Spleen (tissue), 11 donors: ENCODE data around the gene PRKAG1. TPM values are rescaled to one million over a fixed set of nuclear protein-coding genes. Genes with fewer than 3 reads are reported as not detected.

ENCODE experiments used
- DNase-seq: peaks from one replicate; pipeline ENCODE4 v3.0.0-alpha.2; 2020
- H3K27ac ChIP-seq, 8 donors: fragments of 200-600 bp; sonication (generic) in 7 of 8; 1 replicate in 4 of 8; 2 replicates in 4 of 8; pipeline versions ENCODE4 v1.5.0 to v1.8.0; 2016 to 2021; ENCODE audit warnings: inconsistent platforms in 4 of 8, mild to moderate bottlenecking in 4 of 8, moderate library complexity in 1 of 8
- H3K27me3 ChIP-seq, 7 donors: fragments of 200-600 bp; sonication (generic) in 6 of 7; replicated peaks in 1 of 7; 1 replicate in 4 of 7; 2 replicates in 3 of 7; pipeline versions ENCODE4 v1.5.0 to v1.8.0; 2016 to 2021; ENCODE audit warnings: inconsistent platforms in 3 of 7, mild to moderate bottlenecking in 1 of 7
- H3K36me3 ChIP-seq, 6 donors: fragments of 200-600 bp; sonication (generic) in 5 of 6; 1 replicate in 4 of 6; 2 replicates in 2 of 6; pipeline versions ENCODE4 v1.5.0 to v1.8.0; 2016 to 2021; ENCODE audit warnings: inconsistent platforms in 2 of 6
- H3K4me1 ChIP-seq, 6 donors: fragments of 200-600 bp; sonication (generic) in 5 of 6; 1 replicate in 3 of 6; 2 replicates in 3 of 6; pipeline versions ENCODE4 v1.5.0 to v1.8.0; 2016 to 2021; ENCODE audit warnings: inconsistent platforms in 3 of 6
- H3K4me3 ChIP-seq, 8 donors: fragments of 200-600 bp; sonication (generic) in 7 of 8; 1 replicate in 4 of 8; 2 replicates in 4 of 8; pipeline versions ENCODE4 v1.5.0 to v1.8.0; 2016 to 2021; ENCODE audit warnings: inconsistent platforms in 4 of 8, mild to moderate bottlenecking in 4 of 8, moderate library complexity in 2 of 8
- H3K9me3 ChIP-seq, 8 donors: fragments of 200-600 bp; sonication (generic) in 7 of 8; 1 replicate in 4 of 8; 2 replicates in 4 of 8; pipeline versions ENCODE4 v1.5.0 to v1.8.0; 2016 to 2021; ENCODE audit warnings: inconsistent platforms in 4 of 8
- POLR2A ChIP-seq, 3 donors: fragments of 450-650 bp; IDR thresholded peaks; one replicate each; pipeline ENCODE4 v1.5.1; 2017; ENCODE audit warnings: antibody characterized with exemption in 3 of 3, mild to moderate bottlenecking in 1 of 3
- POLR2AphosphoS5 ChIP-seq, 3 donors: sonication (generic); formaldehyde crosslinking; IDR thresholded peaks; one replicate each; pipeline ENCODE4 v1.5.1; 2017; ENCODE audit warnings: antibody characterized with exemption in 3 of 3
- WGBS, 5 donors: extraction: QIAGEN DNeasy Blood & Tissue Kit in 3 of 5; methylation state at CpG; one replicate each; pipeline versions ENCODE4 v1.1.5 to v1.1.7; 2013 to 2018; 5-methylcytosine and 5-hydroxymethylcytosine counted together
- intact Hi-C: fragments of 100-400 bp; cut with DNase I; formaldehyde crosslinking; loops from one replicate; pipeline ENCODE4 v1.15.0; 2023; ENCODE audit warnings: low total_unique reads
- polyA plus RNA-seq, 3 donors: library from polyadenylated mRNA; stranded (reverse); fragments of 200-250 nt; gene quantifications; one replicate each; pipeline ENCODE4 v1.2.1, GENCODE V29; 2013
- total RNA-seq, 7 donors: library from RNA; depleted of rRNA in 3 of 7; stranded (reverse); fragments of >200 nt in 3 of 7; fragmentation: NEBNext Ultra II Directional in 4 of 7; extraction: Animal tissue kit (Norgen Biotek cat#: 25700) in 4 of 7; gene quantifications; one replicate each; pipeline versions ENCODE4 v1.1.0 to v1.2.1, GENCODE V29; 2016 to 2021
- TF ChIP-seq, protein P1 (sequence below), 11 experiments: fragments of 200-600 bp in 7 of 11; fragments of 450-650 bp in 4 of 11; sonication (generic) in 4 of 11; IDR thresholded peaks in 8 of 11; conservative IDR thresholded peaks in 3 of 11; 1 replicate in 7 of 11; 2 replicates in 4 of 11; pipeline versions ENCODE4 v1.4.0 to v1.8.0; 2016 to 2021; ENCODE audit warnings: antibody characterized with exemption in 11 of 11, inconsistent platforms in 4 of 11, mild to moderate bottlenecking in 1 of 11
- donor health status: healthy with polysubstance abuse.
- donor health status: DM: no; HTN: no; CAD: no; lungs with moderate emphysema.
- donor health status: DM: no; HTN: no; CAD: no.
- donor health status: Bipolar disorder and iron deficiency.
- donor health status: healthy.
- donor health status: DM: no; HTN: no; CAD: no.
- donor health status: DM: yes; HTN: yes; CAD: no.

PRKAG1 gene
- total and polyA plus RNA-seq, 10 donors: 34.1 to 47.2 (median 43.1) TPM

- peaks cover 23 to 40% (median 27%) of the 10 kb centered on the region in 6 donors for H3K4me1 ChIP-seq
- DNase-seq: peak; percentile 62
- H3K27me3 ChIP-seq: no peaks in the 10 kb centered on the region
- TF ChIP-seq POLR2AphosphoS5 (IDR thresholded peaks at IDR 0.05): no peak
- no peak for TF ChIP-seq POLR2A (IDR thresholded peaks at IDR 0.05)
- TF ChIP-seq, protein P1, sequence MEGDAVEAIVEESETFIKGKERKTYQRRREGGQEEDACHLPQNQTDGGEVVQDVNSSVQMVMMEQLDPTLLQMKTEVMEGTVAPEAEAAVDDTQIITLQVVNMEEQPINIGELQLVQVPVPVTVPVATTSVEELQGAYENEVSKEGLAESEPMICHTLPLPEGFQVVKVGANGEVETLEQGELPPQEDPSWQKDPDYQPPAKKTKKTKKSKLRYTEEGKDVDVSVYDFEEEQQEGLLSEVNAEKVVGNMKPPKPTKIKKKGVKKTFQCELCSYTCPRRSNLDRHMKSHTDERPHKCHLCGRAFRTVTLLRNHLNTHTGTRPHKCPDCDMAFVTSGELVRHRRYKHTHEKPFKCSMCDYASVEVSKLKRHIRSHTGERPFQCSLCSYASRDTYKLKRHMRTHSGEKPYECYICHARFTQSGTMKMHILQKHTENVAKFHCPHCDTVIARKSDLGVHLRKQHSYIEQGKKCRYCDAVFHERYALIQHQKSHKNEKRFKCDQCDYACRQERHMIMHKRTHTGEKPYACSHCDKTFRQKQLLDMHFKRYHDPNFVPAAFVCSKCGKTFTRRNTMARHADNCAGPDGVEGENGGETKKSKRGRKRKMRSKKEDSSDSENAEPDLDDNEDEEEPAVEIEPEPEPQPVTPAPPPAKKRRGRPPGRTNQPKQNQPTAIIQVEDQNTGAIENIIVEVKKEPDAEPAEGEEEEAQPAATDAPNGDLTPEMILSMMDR (IDR thresholded peaks at IDR 0.05 in 8 of 11, conservative IDR thresholded peaks at IDR 0.05 in 3 of 11): no peak
- no peak overlapping the region for H3K4me3 ChIP-seq
- H3K9me3 ChIP-seq: no peaks in the 10 kb centered on the region
- WGBS, 5 donors: 90 to 94% (median 93%) methylated on average over 20 of the region's 20 CpGs
- intact Hi-C loops: no loop called here
- peaks cover 9 to 84% (median 83%) of the 10 kb centered on the region in 6 donors for H3K36me3 ChIP-seq
- H3K27ac ChIP-seq: no peak overlapping the region
These were observed 33.3 kb upstream of the PRKAG1 start for GRCh38 chr12:49051777-49052438.

DNA sequence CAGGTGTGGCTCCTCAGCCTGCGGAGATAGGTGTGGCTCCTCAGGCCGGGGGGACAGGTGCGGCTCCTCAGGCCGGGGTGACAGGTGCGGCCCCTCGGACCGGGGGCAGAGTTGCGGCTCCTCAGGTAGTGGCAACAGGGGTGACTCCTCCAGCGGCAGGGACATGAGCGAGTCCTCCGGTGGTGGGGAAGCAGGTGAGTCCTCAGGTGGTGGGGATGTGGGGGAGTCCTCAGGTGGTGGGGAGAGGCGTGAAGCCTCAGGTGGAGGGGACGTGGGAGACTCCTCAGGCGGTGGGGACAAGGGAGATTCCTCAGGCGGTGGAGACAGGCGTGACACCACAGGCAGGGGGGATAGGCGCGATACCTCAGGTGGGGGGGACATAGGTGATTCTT is 32.8 kb upstream of the PRKAG1 start:
- H3K4me3 ChIP-seq: no peak overlapping the region
- no peaks in the 10 kb centered on the region for H3K9me3 ChIP-seq
- TF ChIP-seq, protein P1 (IDR thresholded peaks at IDR 0.05 in 8 of 11, conservative IDR thresholded peaks at IDR 0.05 in 3 of 11): no peak
- TF ChIP-seq POLR2AphosphoS5 (IDR thresholded peaks at IDR 0.05): peak in 1 of 3 donors; percentile 49
- peak; percentile 69 for DNase-seq
- H3K4me1 ChIP-seq: peaks cover 18 to 35% (median 22%) of the 10 kb centered on the region in 6 donors
- intact Hi-C loops: no loop called here
- WGBS, 5 donors: 94 to 97% (median 97%) methylated on average over 11 to 18 of the region's 18 CpGs
- peaks cover 12 to 90% (median 88%) of the 10 kb centered on the region in 6 donors for H3K36me3 ChIP-seq
- no peaks in the 10 kb centered on the region for H3K27me3 ChIP-seq
- H3K27ac ChIP-seq: no peak overlapping the region

GRCh38 chr12:49050507-49051372 is 32.2 kb upstream of the PRKAG1 start:
- no peak for TF ChIP-seq POLR2A (IDR thresholded peaks at IDR 0.05)
- peak in 2 of 3 donors; percentile 11 to 24 for TF ChIP-seq POLR2AphosphoS5 (IDR thresholded peaks at IDR 0.05)
- DNase-seq: peak; percentile 43
- H3K27me3 ChIP-seq: no peaks in the 10 kb centered on the region
- intact Hi-C loops: no loop called here
- peaks cover 14 to 96% (median 94%) of the 10 kb centered on the region in 6 donors for H3K36me3 ChIP-seq
- no peak overlapping the region for H3K4me3 ChIP-seq
- WGBS, 5 donors: 90 to 98% (median 95%) methylated on average over 12 to 13 of the region's 13 CpGs
- H3K9me3 ChIP-seq: no peaks in the 10 kb centered on the region
- peaks cover 12 to 28% (median 16%) of the 10 kb centered on the region in 6 donors for H3K4me1 ChIP-seq
- no peak overlapping the region for H3K27ac ChIP-seq

DNA sequence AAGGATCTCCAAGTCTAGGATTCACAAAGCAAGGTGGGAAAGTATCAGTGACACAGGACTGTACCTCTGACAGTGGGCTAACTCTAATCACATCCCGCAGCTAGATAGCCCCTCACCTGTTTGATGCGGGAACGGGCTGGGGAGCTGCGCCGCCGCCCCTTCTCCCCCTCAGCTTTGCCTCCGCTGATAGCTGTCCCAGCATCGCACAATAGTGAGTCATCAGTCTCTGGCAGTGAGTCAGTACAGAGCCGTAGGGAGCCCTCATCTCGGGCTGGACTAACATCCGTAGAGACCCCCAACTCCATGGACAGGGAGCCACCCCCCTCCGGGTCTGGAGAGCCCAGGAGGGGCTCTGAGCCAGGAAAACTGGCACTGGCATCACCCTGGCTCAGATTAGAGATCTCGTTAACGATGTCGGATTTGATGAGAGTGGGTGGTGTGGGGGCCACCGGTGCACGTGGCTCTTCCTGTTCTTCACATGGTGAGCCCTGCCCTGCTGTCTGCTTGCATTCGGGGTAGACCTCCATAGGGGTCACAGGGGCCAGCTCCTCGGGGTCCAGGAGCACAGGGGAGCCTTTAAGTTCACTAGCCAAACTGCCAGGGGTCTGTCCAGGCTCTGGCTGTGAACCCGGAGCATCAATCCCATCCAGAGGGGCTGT is 31.1 kb upstream of the PRKAG1 start:
- DNase-seq: peak; percentile 41
- Histone ChIP-seq H3K4me3 (no peak overlapping the region), H3K27me3 (no peaks in the 10 kb centered on the region), H3K4me1 (peaks cover 1 to 18% (median 5%) of the 10 kb centered on the region in 6 donors), H3K27ac (no peak overlapping the region), H3K9me3 (no peaks in the 10 kb centered on the region), H3K36me3 (peaks cover 17 to 100% (median 99%) of the 10 kb centered on the region in 6 donors)
- intact Hi-C loops: no loop called here
- TF ChIP-seq, protein P1 (IDR thresholded peaks at IDR 0.05 in 8 of 11, conservative IDR thresholded peaks at IDR 0.05 in 3 of 11): no peak
- peak in 1 of 3 donors; percentile 53 for TF ChIP-seq POLR2AphosphoS5 (IDR thresholded peaks at IDR 0.05)
- no peak for TF ChIP-seq POLR2A (IDR thresholded peaks at IDR 0.05)
- 91 to 96% (median 93%) methylated on average over 10 to 20 of the region's 20 CpGs for WGBS, 5 donors
